B cell (primary cell): Measurements from ENCODE around the gene TSC22D1.

Experiments
- EZH2 ChIP-seq: IDR thresholded peaks from 2 replicates; pipeline ENCODE4 v1.6.1; 2012; ENCODE audit warnings: borderline replicate concordance, low read depth, mild to moderate bottlenecking, moderate library complexity, low read length; ENCODE audit not compliant: insufficient read depth, poor library complexity, severe bottlenecking
- TF ChIP-seq, protein P1 (sequence below): fragments of 200-600 bp; IDR thresholded peaks from one replicate; pipeline ENCODE4 v1.8.0; 2022; ENCODE audit warnings: antibody characterized with exemption, mild to moderate bottlenecking

DNA sequence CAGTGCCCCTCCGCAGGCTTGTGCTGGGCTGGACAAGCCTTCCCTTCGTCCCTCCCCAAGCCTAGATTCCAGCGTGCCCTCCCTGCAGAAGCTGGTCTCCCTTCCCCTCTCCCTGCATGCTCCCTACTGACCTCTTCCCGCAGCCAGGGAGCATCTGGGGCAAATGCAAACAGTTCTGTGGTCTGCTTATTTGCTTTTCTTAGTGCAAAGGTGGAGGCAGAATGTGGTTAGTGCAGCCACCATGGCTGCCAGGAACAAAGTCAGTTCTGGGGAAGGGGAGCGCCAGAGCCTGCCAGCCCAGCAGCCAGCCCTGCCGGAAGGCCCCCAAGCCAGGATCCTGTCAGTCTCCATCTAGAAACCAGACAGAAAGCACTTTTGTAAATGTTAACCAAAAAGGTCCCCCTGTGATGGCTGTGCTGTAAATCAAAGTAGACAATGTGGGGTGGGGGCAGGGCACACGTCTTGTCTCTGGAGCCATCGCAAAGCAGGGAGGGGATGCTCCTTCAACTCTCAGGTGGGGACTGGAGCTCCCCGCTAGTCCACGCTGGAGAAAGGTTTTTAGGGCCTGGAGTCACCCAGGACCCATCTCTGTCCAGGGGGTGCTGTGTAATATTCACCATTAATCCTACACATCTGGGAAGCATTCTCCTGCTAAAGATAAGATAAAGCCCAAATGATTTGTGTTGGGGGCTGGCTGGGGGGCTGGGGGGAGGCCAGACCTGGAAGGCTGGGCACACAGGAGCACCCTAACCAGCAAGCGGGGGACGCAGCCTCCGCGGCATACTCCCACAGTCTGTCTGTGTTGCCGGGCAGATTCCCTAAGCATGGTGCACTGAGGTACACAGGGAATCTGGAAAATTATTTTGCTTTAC is 171.6 kb downstream of the TSC22D1 start:
- no peak for TF ChIP-seq EZH2
- TF ChIP-seq, protein P1, sequence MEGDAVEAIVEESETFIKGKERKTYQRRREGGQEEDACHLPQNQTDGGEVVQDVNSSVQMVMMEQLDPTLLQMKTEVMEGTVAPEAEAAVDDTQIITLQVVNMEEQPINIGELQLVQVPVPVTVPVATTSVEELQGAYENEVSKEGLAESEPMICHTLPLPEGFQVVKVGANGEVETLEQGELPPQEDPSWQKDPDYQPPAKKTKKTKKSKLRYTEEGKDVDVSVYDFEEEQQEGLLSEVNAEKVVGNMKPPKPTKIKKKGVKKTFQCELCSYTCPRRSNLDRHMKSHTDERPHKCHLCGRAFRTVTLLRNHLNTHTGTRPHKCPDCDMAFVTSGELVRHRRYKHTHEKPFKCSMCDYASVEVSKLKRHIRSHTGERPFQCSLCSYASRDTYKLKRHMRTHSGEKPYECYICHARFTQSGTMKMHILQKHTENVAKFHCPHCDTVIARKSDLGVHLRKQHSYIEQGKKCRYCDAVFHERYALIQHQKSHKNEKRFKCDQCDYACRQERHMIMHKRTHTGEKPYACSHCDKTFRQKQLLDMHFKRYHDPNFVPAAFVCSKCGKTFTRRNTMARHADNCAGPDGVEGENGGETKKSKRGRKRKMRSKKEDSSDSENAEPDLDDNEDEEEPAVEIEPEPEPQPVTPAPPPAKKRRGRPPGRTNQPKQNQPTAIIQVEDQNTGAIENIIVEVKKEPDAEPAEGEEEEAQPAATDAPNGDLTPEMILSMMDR = no peak
